Fibroblast of lung (primary cell): ENCODE results near the gene OXCT1. TPM values are rescaled to one million over a fixed set of nuclear protein-coding genes. Genes with fewer than 3 reads are reported as not detected.
A peak's percentile ranks its signal among the peaks of the same experiment; 100 is the strongest.

Experiments
- DNase-seq, 2 donors: peaks; one replicate each; pipeline versions ENCODE4 v3.0.0 to v3.0.0-alpha.2; 2010; ENCODE audit warnings: low read depth in 2 of 2
- H2AFZ ChIP-seq: 2 replicates; pipeline ENCODE4 v1.5.1; 2012; ENCODE audit warnings: low read length, control low read depth, inconsistent platforms
- H3K27ac ChIP-seq: 2 replicates; pipeline ENCODE4 v1.5.1; 2011; ENCODE audit warnings: low read length, control low read depth; ENCODE audit not compliant: insufficient read depth
- H3K27me3 ChIP-seq: 2 replicates; pipeline ENCODE4 v1.5.1; 2011; ENCODE audit warnings: mild to moderate bottlenecking, low read length; ENCODE audit not compliant: control insufficient read depth, insufficient read depth
- H3K36me3 ChIP-seq: 2 replicates; pipeline ENCODE4 v1.5.1; 2011; ENCODE audit warnings: low read length; ENCODE audit not compliant: control insufficient read depth, insufficient read depth
- H3K4me1 ChIP-seq: 2 replicates; pipeline ENCODE4 v1.5.1; 2011; ENCODE audit warnings: low read length; ENCODE audit not compliant: control insufficient read depth, insufficient read depth; ENCODE audit errors: extremely low read depth
- H3K4me2 ChIP-seq: 2 replicates; pipeline ENCODE4 v1.5.1; 2011; ENCODE audit warnings: low read length, control low read depth; ENCODE audit not compliant: insufficient read depth; ENCODE audit errors: extremely low read depth
- H3K4me3 ChIP-seq, 4 experiments: fragments of 200-600 bp in 1 of 4; sonication (generic) in 1 of 4; replicated peaks in 1 of 4; 2 replicates each; pipeline ENCODE4 v1.5.1; 2011 to 2016; ENCODE audit warnings: low read length in 4 of 4, low read depth in 3 of 4, mild to moderate bottlenecking in 3 of 4, control low read depth in 2 of 4, inconsistent platforms in 1 of 4, mixed read lengths in 1 of 4; ENCODE audit not compliant: insufficient read depth in 1 of 4; ENCODE audit errors: control extremely low read depth in 1 of 4
- H3K79me2 ChIP-seq: 2 replicates; pipeline ENCODE4 v1.5.1; 2012; ENCODE audit warnings: mild to moderate bottlenecking, low read length, inconsistent platforms; ENCODE audit not compliant: control insufficient read depth, insufficient read depth
- H3K9ac ChIP-seq: 2 replicates; pipeline ENCODE4 v1.5.1; 2011; ENCODE audit warnings: mild to moderate bottlenecking, low read length, control low read depth; ENCODE audit not compliant: insufficient read depth
- H3K9me3 ChIP-seq: 2 replicates; pipeline ENCODE4 v1.5.1; 2012; ENCODE audit warnings: low read depth, low read length; ENCODE audit not compliant: control insufficient read depth, insufficient read depth
- H4K20me1 ChIP-seq: 2 replicates; pipeline ENCODE4 v1.5.1; 2011; ENCODE audit warnings: low read length; ENCODE audit not compliant: control insufficient read depth, insufficient read depth; ENCODE audit errors: extremely low read depth
- EZH2 ChIP-seq: IDR thresholded peaks from 2 replicates; pipeline ENCODE4 v1.5.1; 2012; ENCODE audit warnings: low read length, control low read depth, mild to moderate bottlenecking; ENCODE audit errors: missing control alignments
- polyA plus RNA-seq, 2 donors: library from polyadenylated mRNA; depleted of rRNA in 1 of 2; stranded (reverse) in 1 of 2; unstranded in 1 of 2; fragments of >200 nt; gene quantifications; 2 replicates each; pipeline ENCODE4 v1.2.1, GENCODE V29; 2011 to 2012; ENCODE audit warnings: missing spikeins in 1 of 2
- total RNA-seq: library from RNA; depleted of rRNA; stranded (reverse); fragments of >200 nt; gene quantifications from 2 replicates; pipeline ENCODE4 v1.2.1, GENCODE V29; 2014
- TF ChIP-seq, protein P1 (sequence below), 2 donors: IDR thresholded peaks in 1 of 2; conservative IDR thresholded peaks in 1 of 2; 1 replicate in 1 of 2; 2 replicates in 1 of 2; pipeline ENCODE4 v1.5.1; 2011 to 2012; ENCODE audit warnings: low read length in 2 of 2, control low read depth in 1 of 2, inconsistent platforms in 1 of 2, low read depth in 1 of 2, mild to moderate bottlenecking in 1 of 2

The OXCT1 gene
- total and polyA plus RNA-seq, 2 donors (not counting 1 experiment from before 2014, with no cell fraction given), result 35.7 to 56.3 TPM

DNA sequence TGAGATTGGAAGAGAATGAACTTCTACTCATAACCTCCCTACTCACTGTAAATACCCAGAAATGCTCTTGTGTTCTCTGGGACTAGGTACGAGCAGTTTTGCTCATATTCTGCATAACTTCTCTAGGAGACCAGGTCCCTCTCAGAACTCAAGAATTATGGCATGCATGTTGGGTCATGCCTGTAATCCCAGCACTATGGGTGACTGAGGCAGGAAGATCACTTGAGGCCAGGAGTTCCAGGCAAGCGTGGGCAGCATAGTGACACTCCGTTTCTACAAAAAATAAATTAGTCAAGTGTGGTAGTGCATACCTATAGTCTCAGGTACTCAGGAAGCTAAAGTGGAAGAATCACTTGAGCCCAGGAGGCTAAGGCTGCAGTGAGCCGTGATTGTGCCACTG, 141.9 kb downstream of the OXCT1 start:
- Histone ChIP-seq H2AFZ (no peak overlapping the region), H3K9ac (no peak overlapping the region), H3K79me2 (no peaks in the 10 kb centered on the region), H3K9me3 (no peaks in the 10 kb centered on the region), H3K4me2 (no peak overlapping the region), H3K4me3 (no peak overlapping the region), H3K27ac (no peak overlapping the region), H3K36me3 (no peaks in the 10 kb centered on the region), H3K4me1 (no peaks in the 10 kb centered on the region), H3K27me3 (no peaks in the 10 kb centered on the region), H4K20me1 (no peaks in the 10 kb centered on the region)
- TF ChIP-seq, protein P1, sequence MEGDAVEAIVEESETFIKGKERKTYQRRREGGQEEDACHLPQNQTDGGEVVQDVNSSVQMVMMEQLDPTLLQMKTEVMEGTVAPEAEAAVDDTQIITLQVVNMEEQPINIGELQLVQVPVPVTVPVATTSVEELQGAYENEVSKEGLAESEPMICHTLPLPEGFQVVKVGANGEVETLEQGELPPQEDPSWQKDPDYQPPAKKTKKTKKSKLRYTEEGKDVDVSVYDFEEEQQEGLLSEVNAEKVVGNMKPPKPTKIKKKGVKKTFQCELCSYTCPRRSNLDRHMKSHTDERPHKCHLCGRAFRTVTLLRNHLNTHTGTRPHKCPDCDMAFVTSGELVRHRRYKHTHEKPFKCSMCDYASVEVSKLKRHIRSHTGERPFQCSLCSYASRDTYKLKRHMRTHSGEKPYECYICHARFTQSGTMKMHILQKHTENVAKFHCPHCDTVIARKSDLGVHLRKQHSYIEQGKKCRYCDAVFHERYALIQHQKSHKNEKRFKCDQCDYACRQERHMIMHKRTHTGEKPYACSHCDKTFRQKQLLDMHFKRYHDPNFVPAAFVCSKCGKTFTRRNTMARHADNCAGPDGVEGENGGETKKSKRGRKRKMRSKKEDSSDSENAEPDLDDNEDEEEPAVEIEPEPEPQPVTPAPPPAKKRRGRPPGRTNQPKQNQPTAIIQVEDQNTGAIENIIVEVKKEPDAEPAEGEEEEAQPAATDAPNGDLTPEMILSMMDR (conservative IDR thresholded peaks at IDR 0.05 in 1 of 2, IDR thresholded peaks at IDR 0.05 in 1 of 2; ENCODE audit: low read depth in 1 of 2, low read length in 2 of 2), result no peak
- TF ChIP-seq EZH2, result no peak
- DNase-seq, result no peak

DNA sequence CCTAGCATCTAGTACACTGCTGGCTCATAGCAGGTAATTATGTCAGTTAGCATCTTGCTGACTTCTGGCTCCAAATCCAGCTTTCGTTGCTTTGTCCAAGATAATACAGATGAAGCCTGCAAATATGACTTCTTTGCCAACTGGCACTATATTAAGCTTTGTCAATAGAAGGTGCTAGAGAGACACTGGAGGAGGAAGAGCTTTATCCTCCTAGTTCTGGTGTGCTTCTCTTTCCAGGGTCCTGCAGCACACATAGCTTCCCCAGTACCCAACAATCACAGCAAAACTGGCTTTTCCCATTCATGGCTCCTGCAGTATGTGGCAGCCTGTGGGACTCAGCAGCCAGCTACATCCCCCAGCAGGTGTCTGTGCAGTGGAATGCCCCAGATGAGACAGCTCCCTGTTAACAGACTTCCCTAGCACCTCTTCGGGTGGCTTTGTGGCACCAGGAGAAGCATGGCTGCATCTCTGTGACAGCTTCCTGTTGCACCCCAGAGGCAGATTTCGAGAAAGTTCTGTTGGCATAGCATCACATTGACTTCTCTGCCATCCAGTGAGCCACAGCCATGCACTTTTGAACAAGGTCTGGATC, 147.8 kb downstream of the OXCT1 start:
- H3K9ac ChIP-seq, result no peak overlapping the region
- peak in 1 of 2 donors; percentile 19 for DNase-seq
- H4K20me1 ChIP-seq, result no peaks in the 10 kb centered on the region
- TF ChIP-seq EZH2, result no peak
- TF ChIP-seq, protein P1 (conservative IDR thresholded peaks at IDR 0.05 in 1 of 2, IDR thresholded peaks at IDR 0.05 in 1 of 2; ENCODE audit: low read depth in 1 of 2, low read length in 2 of 2), result peak in 1 of 2 donors; percentile 17
- H3K79me2 ChIP-seq, result no peaks in the 10 kb centered on the region
- H3K4me2 ChIP-seq, result no peak overlapping the region
- no peaks in the 10 kb centered on the region for H3K36me3 ChIP-seq
- no peak overlapping the region for H3K4me3 ChIP-seq
- no peak overlapping the region for H3K27ac ChIP-seq
- no peaks in the 10 kb centered on the region for H3K4me1 ChIP-seq
- no peak overlapping the region for H2AFZ ChIP-seq
- H3K9me3 ChIP-seq, result no peaks in the 10 kb centered on the region
- H3K27me3 ChIP-seq, result no peaks in the 10 kb centered on the region

DNA sequence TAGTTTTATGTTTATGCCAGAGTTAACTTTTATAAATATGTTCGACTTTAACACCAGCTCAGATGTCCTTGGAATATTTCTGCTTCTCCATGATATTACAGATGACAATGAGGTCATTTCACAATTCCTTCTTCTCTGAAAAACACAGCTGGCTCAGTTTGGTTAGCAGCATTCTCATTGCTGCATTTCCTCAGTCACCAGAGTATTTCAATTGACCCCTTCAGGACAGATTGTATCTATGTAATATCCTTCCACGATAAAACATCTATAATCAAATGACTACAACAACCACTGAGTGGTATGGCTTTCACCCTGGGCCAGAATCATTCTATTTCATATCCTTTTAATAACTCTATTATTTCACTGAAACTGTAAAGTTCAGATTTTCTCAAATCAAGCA, 148.7 kb downstream of the OXCT1 start:
- Histone ChIP-seq H3K36me3 (no peaks in the 10 kb centered on the region), H3K4me2 (no peak overlapping the region), H3K4me1 (no peaks in the 10 kb centered on the region), H3K9ac (no peak overlapping the region), H2AFZ (no peak overlapping the region), H3K9me3 (no peaks in the 10 kb centered on the region), H3K79me2 (no peaks in the 10 kb centered on the region), H3K27ac (no peak overlapping the region), H3K27me3 (no peaks in the 10 kb centered on the region), H4K20me1 (no peaks in the 10 kb centered on the region), H3K4me3 (no peak overlapping the region)
- no peak for TF ChIP-seq EZH2
- TF ChIP-seq, protein P1 (conservative IDR thresholded peaks at IDR 0.05 in 1 of 2, IDR thresholded peaks at IDR 0.05 in 1 of 2; ENCODE audit: low read depth in 1 of 2, low read length in 2 of 2), result no peak
- DNase-seq, result peak in 1 of 2 donors; percentile 43
